Retinal pigment epithelial cell (primary cell): Measurements from ENCODE around the gene EHD3.

Experiments
- DNase-seq: peaks from one replicate; pipeline ENCODE4 v3.0.0-alpha.2; 2010; ENCODE audit warnings: low read depth
- H3K4me3 ChIP-seq: 2 replicates; pipeline ENCODE4 v1.5.1; 2011; ENCODE audit warnings: mild to moderate bottlenecking, low read length, control low read depth, moderate library complexity
- TF ChIP-seq, protein P1 (sequence below): conservative IDR thresholded peaks from 2 replicates; pipeline ENCODE4 v1.5.1; 2011; ENCODE audit warnings: low read depth, low read length, control low read depth, inconsistent platforms

The EHD3 gene

DNA sequence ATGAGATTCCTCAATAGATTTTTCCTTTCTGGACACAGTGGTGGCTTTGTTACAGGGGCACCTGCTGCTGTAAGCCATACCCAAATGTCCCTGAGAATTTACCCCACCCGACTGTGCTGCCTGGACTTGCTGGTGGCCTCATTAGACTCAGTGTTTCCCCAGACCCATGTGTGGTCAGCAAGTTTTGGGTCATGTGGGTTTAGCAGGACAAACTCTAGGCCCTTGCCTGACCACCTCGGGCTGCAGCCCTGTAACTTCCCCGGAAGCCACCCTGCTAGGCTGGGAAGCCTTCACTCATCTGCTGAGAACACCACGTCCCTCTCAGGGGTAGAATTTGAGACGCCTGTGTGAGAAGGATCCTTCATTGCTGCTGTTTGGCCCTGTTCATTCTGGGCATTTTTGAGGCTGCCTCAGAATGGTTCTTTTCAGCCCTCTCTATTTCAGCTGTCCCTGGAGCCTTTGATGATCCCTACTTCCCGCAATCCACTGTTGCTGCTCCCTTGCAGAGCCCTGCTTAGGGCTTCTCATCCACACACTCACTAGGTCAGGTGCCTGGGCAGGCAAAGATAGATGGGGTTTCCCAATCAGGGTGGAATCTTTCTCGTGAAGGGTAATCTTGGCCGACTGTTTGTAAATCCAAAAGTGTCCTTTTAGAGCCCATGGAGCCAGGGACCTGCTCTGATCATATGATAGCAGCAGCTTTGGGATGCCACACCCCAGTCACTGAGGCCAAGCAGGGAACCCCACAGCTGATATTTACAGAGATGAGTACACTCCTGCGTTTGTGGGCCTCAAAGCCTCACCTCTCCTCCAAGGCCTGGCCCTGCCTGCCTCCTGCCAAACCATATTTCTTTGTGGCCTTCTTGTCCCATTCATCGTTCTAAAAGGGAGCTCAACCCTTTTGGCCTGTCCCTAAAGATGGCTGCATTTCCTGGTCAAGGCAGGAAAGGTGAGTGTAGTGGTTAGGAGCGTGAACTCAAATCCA lies 6.7 kb downstream of the EHD3 start:
- H3K4me3 ChIP-seq = no peak overlapping the region
- DNase-seq = no peak
- TF ChIP-seq, protein P1, sequence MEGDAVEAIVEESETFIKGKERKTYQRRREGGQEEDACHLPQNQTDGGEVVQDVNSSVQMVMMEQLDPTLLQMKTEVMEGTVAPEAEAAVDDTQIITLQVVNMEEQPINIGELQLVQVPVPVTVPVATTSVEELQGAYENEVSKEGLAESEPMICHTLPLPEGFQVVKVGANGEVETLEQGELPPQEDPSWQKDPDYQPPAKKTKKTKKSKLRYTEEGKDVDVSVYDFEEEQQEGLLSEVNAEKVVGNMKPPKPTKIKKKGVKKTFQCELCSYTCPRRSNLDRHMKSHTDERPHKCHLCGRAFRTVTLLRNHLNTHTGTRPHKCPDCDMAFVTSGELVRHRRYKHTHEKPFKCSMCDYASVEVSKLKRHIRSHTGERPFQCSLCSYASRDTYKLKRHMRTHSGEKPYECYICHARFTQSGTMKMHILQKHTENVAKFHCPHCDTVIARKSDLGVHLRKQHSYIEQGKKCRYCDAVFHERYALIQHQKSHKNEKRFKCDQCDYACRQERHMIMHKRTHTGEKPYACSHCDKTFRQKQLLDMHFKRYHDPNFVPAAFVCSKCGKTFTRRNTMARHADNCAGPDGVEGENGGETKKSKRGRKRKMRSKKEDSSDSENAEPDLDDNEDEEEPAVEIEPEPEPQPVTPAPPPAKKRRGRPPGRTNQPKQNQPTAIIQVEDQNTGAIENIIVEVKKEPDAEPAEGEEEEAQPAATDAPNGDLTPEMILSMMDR = no peak

DNA sequence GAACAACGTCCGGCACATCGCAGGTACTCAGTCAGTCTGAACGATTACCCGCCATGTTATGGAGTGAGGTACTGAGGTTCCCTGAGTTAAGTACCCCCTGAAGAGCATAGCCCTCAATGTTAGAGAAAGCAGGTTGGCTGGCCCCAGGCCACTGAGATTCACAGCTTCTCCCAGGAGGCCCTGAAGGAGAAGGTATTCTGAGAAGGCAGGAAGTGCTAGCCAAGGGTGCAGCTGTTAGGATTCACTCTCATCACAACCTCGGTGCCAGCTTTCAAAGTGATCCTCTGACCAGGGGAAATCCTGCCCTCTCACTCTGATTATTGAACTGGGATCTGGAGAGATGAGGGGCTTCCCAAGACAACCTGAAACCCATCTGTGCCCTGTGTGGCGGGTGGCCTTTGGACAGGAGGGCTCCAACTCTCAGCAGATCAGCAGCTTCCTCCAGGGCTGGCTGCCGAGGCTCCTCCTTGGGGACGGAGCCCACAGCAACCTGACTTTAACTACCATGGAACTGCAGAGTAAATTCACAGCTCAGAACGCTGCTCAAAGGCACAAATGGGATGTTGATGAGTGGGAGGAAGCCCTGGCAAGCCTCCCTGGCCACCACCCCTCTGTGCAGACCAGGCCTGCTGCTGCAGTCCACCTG lies 7.8 kb downstream of the EHD3 start:
- H3K4me3 ChIP-seq = no peak overlapping the region
- no peak for DNase-seq
- TF ChIP-seq, protein P1 = no peak

DNA sequence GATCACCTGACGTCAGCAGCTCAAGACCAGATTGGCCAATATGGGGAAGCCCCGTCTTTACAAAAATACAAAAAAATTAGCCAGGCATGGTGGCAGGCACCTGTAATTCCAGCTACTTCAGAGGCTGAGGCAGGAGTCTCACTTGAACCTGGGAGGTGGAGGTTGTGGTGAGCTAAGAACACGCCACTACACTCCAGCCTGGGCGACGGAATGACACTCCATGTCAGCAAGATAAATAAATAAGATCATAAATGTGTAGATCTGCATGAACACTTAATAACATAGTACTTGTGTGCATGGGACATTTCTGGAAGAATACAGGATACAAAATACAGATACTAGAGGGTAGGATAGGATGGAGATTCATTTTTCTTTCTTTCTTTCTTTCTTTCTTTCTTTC lies 9.1 kb downstream of the EHD3 start:
- no peak overlapping the region for H3K4me3 ChIP-seq
- TF ChIP-seq, protein P1 = no peak
- DNase-seq = no peak

DNA sequence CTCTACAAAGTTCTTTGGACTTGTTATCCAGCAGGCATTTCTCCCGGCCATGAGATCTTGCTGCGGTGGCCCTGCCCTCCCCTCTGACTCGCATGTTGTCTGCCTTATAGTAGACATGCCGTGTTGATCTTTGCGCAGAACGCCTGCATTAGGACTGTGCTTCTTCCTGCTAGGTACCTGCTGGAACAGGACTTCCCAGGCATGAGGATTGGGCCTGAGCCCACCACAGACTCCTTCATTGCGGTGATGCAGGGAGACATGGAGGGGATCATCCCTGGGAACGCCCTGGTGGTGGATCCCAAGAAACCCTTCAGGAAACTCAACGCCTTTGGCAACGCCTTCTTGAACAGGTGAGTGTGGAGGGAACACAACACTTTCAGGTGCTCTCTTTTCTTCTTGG lies 10.1 kb downstream of the EHD3 start:
- no peak overlapping the region for H3K4me3 ChIP-seq
- no peak for DNase-seq
- TF ChIP-seq, protein P1 = no peak

DNA sequence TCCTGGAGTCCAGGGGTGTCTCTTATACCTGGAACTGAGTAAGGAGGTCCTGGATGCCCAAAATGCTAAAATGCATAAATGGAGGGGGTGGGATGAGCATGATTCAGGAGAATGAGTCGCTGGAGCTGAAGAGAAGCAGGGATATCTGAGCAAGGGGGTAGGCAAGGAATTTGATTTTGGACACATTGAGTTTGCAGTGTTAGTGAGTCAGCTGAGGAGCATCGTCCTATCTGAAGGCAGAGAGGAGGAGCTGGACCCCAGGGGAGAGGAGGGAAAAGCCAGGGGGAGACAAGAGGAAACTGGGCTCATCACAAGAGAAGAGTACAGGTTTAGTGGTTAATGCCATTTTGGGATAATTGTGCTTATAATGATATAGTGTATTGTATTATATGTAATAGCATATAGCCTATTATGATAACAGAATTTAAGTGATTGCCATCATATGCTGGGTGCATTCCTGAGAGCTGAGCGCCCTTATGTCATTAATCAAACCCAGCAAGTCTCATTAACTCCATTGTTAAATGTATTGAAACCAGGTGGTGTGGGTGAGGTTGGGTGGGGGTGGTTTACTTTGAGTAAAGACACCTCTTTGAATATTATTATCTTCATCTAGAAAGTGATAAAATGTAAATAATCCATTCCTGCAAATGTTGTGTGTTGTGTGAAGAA lies 12.4 kb downstream of the EHD3 start:
- TF ChIP-seq, protein P1 = no peak
- no peak for DNase-seq
- H3K4me3 ChIP-seq = no peak overlapping the region

DNA sequence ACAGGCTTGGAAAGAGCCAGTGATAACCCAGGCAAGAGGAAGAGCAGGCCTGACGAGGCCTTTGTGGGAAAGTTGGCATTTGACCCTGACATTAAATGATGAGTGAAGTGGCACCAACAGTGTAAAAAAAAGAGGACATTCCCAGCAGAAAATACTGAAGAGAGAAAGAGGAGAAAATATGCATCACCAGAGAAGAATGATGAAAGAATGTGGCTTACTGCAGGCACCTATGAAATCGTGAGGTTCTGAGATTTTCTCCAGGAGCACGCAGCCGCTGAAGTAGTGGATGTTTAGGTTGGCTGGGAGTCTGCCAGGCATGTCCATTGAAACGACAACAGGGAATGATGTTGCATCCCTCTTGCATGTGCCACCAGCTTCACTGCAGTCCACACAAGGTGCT lies 13.8 kb downstream of the EHD3 start:
- TF ChIP-seq, protein P1 = no peak
- no peak overlapping the region for H3K4me3 ChIP-seq
- DNase-seq = no peak
